DOHH2 (cell line): Measurements from ENCODE around the gene COMMD10.

Experiments used
- CTCF ChIP-seq: fragments of 200-600 bp; sonication (generic); IDR thresholded peaks from one replicate; pipeline ENCODE4 v1.5.1; 2014; ENCODE audit warnings: antibody characterized with exemption, mild to moderate bottlenecking, low read depth, low read length; ENCODE audit not compliant: poor library complexity, severe bottlenecking
- EZH2phosphoT487 ChIP-seq: fragments of 200-600 bp; sonication (generic); IDR thresholded peaks from 2 replicates; pipeline ENCODE4 v1.6.1; 2017; ENCODE audit warnings: borderline replicate concordance, mild to moderate bottlenecking, antibody characterized with exemption, low read length, moderate library complexity, mixed read lengths

DNA sequence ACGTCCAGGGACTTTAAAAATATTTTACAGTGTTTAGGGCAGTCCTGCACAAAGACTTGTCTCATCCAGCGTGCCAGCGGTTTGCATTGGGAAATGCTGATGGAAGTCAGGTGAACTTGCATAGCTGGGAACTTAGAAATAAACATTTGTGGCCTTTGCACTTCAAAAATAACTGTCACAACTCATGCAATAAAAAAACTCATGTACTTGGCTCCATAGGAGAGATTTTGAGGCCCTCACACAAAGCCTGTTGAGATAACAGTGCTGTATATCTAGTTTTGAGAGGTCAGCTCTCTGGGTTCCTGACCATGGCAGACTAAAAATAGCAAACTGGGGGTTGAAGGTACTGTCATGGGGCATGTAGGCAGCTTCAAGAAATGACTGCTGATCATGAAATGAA, 5.5 kb downstream of the COMMD10 start:
- TF ChIP-seq CTCF (no peak), EZH2phosphoT487 (no peak)
